ENCODE data around the gene NAPA.

Gene NAPA

DNA sequence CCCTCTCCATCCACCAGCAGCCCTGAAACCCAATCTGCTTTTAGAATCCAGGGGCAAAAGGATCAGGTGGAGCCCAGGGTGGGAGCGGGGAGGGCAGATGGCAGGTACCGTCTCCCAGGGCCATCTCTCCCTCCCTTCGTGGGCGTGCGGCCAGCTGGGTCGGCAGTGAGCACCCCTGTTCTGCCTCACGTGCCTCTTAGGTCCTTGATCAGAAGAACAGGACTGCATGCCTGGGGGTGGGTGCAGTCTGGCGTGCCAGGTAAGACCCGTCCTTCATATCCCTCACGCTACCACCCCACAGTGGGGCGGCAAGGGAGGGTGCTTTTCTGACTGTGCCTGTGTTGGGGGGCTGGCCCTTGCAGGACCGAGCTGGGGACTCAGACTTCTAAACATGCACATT is 45.1 kb downstream of the NAPA start:
- no peaks in the 10 kb centered on the region for H3K36me3 ChIP-seq (ENCODE audit: control insufficient read depth, low read length)
- H3K4me1 ChIP-seq (ENCODE audit: control insufficient read depth, low read length): peaks cover 8% of the 10 kb centered on the region
- H3K4me3 ChIP-seq (ENCODE audit: low read length): no peak overlapping the region
- H3K27me3 ChIP-seq (ENCODE audit: control insufficient read depth, low read length): peaks cover 36% of the 10 kb centered on the region
- H3K79me2 ChIP-seq (ENCODE audit: control insufficient read depth, low read length): no peaks in the 10 kb centered on the region
- H3K9me3 ChIP-seq (ENCODE audit: control insufficient read depth, insufficient read depth, low read length): no peaks in the 10 kb centered on the region
- H3K27ac ChIP-seq (ENCODE audit: low read depth, low read length): no peak overlapping the region
- H3K9me2 ChIP-seq (replicated peaks; ENCODE audit: control insufficient read depth, low read length): no peaks in the 10 kb centered on the region
- H3F3A ChIP-seq (ENCODE audit: control insufficient read depth, insufficient read depth): no peaks in the 10 kb centered on the region
- H3K4me2 ChIP-seq (ENCODE audit: low read length): no peak overlapping the region
- TF ChIP-seq, protein P1, sequence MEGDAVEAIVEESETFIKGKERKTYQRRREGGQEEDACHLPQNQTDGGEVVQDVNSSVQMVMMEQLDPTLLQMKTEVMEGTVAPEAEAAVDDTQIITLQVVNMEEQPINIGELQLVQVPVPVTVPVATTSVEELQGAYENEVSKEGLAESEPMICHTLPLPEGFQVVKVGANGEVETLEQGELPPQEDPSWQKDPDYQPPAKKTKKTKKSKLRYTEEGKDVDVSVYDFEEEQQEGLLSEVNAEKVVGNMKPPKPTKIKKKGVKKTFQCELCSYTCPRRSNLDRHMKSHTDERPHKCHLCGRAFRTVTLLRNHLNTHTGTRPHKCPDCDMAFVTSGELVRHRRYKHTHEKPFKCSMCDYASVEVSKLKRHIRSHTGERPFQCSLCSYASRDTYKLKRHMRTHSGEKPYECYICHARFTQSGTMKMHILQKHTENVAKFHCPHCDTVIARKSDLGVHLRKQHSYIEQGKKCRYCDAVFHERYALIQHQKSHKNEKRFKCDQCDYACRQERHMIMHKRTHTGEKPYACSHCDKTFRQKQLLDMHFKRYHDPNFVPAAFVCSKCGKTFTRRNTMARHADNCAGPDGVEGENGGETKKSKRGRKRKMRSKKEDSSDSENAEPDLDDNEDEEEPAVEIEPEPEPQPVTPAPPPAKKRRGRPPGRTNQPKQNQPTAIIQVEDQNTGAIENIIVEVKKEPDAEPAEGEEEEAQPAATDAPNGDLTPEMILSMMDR (IDR thresholded peaks at IDR 0.05; ENCODE audit: low read depth, low read length, poor library complexity, severe bottlenecking): no peak
- TF ChIP-seq EZH2phosphoT487 (IDR thresholded peaks at IDR 0.05; ENCODE audit: borderline replicate concordance, low read length): no peak
- no peaks in the 10 kb centered on the region for H4K20me1 ChIP-seq (ENCODE audit: control insufficient read depth, insufficient read depth, low read depth, low read length)

DNA sequence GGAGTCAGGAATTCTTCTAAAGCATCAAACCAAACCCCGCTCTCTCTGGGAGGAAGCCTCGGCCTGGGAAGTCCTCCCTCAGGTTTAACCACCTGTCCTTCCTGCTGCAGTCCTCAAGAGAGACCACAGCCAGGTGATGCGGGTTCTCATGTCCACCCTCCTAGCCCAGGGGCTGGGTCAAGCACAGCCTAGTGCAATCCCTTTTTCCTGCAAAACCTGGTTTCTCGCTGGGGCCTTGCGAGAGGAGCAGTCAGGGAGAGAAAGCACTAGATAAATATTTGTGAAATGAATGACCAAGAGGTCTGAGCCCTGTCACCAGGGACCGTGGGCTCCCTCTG is 45.5 kb downstream of the NAPA start:
- H3K4me2 ChIP-seq (ENCODE audit: low read length): no peak overlapping the region
- H4K20me1 ChIP-seq (ENCODE audit: control insufficient read depth, insufficient read depth, low read depth, low read length): no peaks in the 10 kb centered on the region
- H3K27me3 ChIP-seq (ENCODE audit: control insufficient read depth, low read length): peaks cover 36% of the 10 kb centered on the region
- no peaks in the 10 kb centered on the region for H3K79me2 ChIP-seq (ENCODE audit: control insufficient read depth, low read length)
- no peaks in the 10 kb centered on the region for H3K9me3 ChIP-seq (ENCODE audit: control insufficient read depth, insufficient read depth, low read length)
- peaks cover 12% of the 10 kb centered on the region for H3K4me1 ChIP-seq (ENCODE audit: control insufficient read depth, low read length)
- no peaks in the 10 kb centered on the region for H3K9me2 ChIP-seq (replicated peaks; ENCODE audit: control insufficient read depth, low read length)
- no peaks in the 10 kb centered on the region for H3K36me3 ChIP-seq (ENCODE audit: control insufficient read depth, low read length)
- no peaks in the 10 kb centered on the region; the same call in 1 of the 2 replicates for H3F3A ChIP-seq (ENCODE audit: control insufficient read depth, insufficient read depth)
- TF ChIP-seq EZH2phosphoT487 (IDR thresholded peaks at IDR 0.05; ENCODE audit: borderline replicate concordance, low read length): no peak
- TF ChIP-seq, protein P1 (IDR thresholded peaks at IDR 0.05; ENCODE audit: low read depth, low read length, poor library complexity, severe bottlenecking): no peak
- no peak overlapping the region for H3K4me3 ChIP-seq (ENCODE audit: low read length)
- H3K27ac ChIP-seq (ENCODE audit: low read depth, low read length): no peak overlapping the region

- TF ChIP-seq, protein P1 (IDR thresholded peaks at IDR 0.05; ENCODE audit: low read depth, low read length, poor library complexity, severe bottlenecking): no peak
- H3K4me3 ChIP-seq (ENCODE audit: low read length): no peak overlapping the region
- H3K4me2 ChIP-seq (ENCODE audit: low read length): no peak overlapping the region
- H3K36me3 ChIP-seq (ENCODE audit: control insufficient read depth, low read length): no peaks in the 10 kb centered on the region
- H3K4me1 ChIP-seq (ENCODE audit: control insufficient read depth, low read length): peaks cover 12% of the 10 kb centered on the region
- peaks cover 36% of the 10 kb centered on the region for H3K27me3 ChIP-seq (ENCODE audit: control insufficient read depth, low read length)
- H4K20me1 ChIP-seq (ENCODE audit: control insufficient read depth, insufficient read depth, low read depth, low read length): no peaks in the 10 kb centered on the region
- no peaks in the 10 kb centered on the region for H3K9me2 ChIP-seq (replicated peaks; ENCODE audit: control insufficient read depth, low read length)
- H3K79me2 ChIP-seq (ENCODE audit: control insufficient read depth, low read length): no peaks in the 10 kb centered on the region
- H3K9me3 ChIP-seq (ENCODE audit: control insufficient read depth, insufficient read depth, low read length): no peaks in the 10 kb centered on the region
- no peaks in the 10 kb centered on the region; the same call in 1 of the 2 replicates for H3F3A ChIP-seq (ENCODE audit: control insufficient read depth, insufficient read depth)
- no peak overlapping the region for H3K27ac ChIP-seq (ENCODE audit: low read depth, low read length)
Observed at GRCh38 chr19:47467914-47468313, 46.9 kb downstream of the NAPA start.

- H3K4me2 ChIP-seq (ENCODE audit: low read length): no peak overlapping the region
- no peak overlapping the region for H3K4me3 ChIP-seq (ENCODE audit: low read length)
- H3K9me2 ChIP-seq (replicated peaks; ENCODE audit: control insufficient read depth, low read length): no peaks in the 10 kb centered on the region
- H3K27ac ChIP-seq (ENCODE audit: low read depth, low read length): no peak overlapping the region
- TF ChIP-seq, protein P1 (IDR thresholded peaks at IDR 0.05; ENCODE audit: low read depth, low read length, poor library complexity, severe bottlenecking): no peak
- no peak for TF ChIP-seq EZH2phosphoT487 (IDR thresholded peaks at IDR 0.05; ENCODE audit: borderline replicate concordance, low read length)
- H3K4me1 ChIP-seq (ENCODE audit: control insufficient read depth, low read length): peaks cover 9% of the 10 kb centered on the region
- no peaks in the 10 kb centered on the region for H3K36me3 ChIP-seq (ENCODE audit: control insufficient read depth, low read length)
- no peaks in the 10 kb centered on the region for H4K20me1 ChIP-seq (ENCODE audit: control insufficient read depth, insufficient read depth, low read depth, low read length)
- no peaks in the 10 kb centered on the region; the same call in 1 of the 2 replicates for H3F3A ChIP-seq (ENCODE audit: control insufficient read depth, insufficient read depth)
- no peaks in the 10 kb centered on the region for H3K79me2 ChIP-seq (ENCODE audit: control insufficient read depth, low read length)
- peaks cover 28% of the 10 kb centered on the region for H3K27me3 ChIP-seq (ENCODE audit: control insufficient read depth, low read length)
- no peaks in the 10 kb centered on the region for H3K9me3 ChIP-seq (ENCODE audit: control insufficient read depth, insufficient read depth, low read length)
Observed at GRCh38 chr19:47465957-47466356, 48.9 kb downstream of the NAPA start.

Measured in DOHH2 (cell line).